ENCODE measurements around the gene NANOG.
"Not testable (repeated sequence)": the region's sequence is repeated elsewhere in the genome, so short reads cannot be mapped to it uniquely, and the experiment has no call there.

The NANOG gene

DNA sequence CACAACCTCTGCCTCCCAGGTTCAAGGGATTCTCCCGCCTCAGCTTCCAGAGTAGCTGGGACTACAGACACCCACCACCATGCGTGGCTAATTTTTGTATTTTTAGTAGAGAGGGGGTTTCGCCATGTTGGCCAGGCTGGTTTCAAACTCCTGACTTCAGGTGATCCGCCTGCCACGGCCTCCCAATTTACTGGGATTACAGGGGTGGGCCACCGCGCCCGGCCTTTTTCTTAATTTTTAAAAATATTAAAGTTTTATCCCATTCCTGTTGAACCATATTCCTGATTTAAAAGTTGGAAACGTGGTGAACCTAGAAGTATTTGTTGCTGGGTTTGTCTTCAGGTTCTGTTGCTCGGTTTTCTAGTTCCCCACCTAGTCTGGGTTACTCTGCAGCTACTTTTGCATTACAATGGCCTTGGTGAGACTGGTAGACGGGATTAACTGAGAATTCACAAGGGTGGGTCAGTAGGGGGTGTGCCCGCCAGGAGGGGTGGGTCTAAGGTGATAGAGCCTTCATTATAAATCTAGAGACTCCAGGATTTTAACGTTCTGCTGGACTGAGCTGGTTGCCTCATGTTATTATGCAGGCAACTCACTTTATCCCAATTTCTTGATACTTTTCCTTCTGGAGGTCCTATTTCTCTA is at the start of gene NANOG:
NANOG (plus strand) TSS at position 519 of the 645 bp plus-strand sequence. CDS start 213 bp downstream, outside the sequence.
- DNase-seq: not testable (repeated sequence)

DNA sequence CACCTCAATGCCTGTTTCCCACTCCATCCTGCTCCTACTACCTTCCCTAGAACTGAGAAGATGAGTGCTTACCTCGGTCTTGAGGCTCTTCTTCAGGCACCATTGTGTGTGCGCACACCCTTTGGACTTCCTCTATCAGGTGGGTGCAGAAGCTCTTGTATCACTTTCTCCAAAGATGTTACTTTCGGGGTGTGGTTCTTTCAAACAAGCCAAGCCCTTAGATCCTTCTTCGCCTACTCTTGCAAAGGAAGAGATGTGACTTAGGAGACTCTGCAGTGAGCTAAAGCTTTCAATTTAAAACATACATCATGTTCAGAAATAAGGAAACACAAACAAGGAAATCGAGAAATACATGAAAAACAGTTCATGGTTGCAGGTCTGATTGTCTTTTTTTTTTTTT is 42.0 kb upstream of the NANOG start, which contains the start of gene CLEC4C:
CLEC4C (minus strand) TSS at position 130 of the 400 bp plus-strand sequence; CDS start at position 103, 27 bp downstream.
- no peak for DNase-seq

DNA sequence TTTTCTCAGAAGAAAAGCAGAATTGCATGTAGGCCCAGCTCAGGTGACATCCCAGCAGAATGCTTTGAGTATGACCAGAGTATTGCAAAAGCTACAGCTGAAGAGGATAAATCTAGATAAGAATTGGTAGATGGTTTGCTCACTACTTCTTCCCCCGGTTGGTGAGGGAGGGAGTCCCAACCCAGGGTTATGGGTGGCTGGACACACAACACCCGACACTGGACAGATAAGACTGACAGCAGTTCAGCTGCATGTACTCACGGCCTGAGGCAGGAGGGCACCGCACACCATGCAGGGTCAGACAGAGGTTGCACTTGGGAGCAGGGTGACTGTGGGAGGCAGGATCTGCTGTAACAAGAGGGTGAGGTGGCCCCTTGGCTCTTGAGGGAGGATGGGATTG is 40.4 kb upstream of the NANOG start:
- no peak for DNase-seq

DNA sequence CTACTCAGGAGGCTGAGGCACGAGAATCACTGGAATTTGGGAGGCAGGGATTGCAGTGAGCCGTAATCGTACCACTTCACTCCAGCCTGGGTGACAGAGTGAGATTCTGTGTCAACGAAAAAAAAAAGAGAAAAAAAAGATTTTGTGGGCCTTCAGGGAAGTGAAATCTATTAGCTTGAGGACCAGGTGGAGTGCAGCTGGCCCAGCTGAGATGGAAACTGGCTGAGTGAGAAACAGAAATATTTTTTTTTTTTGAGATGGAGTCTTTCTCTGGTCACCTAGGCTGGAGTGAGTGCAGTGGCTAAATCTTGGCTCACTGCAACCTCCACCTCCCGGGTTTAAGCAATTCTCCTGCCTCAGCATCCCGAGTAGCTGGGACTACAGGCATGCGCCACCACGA is 39.8 kb upstream of the NANOG start:
- no peak for DNase-seq

DNA sequence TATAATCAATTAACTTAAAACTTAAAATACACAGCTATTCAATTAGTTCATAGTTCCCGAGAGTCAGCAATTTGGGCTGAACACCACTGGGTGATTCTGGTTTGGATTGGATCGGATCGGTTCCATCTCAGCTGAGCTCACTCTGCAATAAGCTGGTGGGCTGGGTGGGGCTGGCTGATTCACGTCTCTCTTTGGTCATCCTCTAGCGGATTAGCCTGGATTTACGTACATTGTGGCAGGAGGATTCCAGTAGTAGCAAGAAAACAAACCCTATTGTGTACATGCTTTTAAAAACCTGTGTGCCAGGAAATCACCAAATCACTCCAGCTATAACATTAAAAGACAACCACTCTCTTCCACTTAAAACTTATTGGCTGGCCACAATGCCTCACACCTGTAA is 38.9 kb upstream of the NANOG start:
- no peak for DNase-seq

DNA sequence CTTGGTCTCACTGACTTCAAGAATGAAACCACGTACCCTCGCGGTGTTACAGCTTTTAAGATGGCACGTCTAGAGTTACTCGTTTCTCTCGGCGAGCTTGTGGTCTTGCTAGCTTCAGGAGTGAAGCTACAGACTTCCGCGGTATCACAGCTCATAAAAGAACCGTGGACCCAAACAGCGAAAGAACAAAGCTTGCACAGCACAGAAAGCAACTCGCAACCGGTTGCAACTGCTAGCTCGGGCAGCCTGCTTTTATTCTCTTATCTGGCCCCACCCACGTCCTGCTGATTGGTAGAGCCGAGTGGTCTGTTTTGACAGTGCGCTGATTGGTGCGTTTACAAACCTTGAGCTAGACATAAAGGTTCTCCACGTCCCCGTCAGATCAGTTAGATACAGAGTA is 37.8 kb upstream of the NANOG start:
- DNase-seq: no peak

DNA sequence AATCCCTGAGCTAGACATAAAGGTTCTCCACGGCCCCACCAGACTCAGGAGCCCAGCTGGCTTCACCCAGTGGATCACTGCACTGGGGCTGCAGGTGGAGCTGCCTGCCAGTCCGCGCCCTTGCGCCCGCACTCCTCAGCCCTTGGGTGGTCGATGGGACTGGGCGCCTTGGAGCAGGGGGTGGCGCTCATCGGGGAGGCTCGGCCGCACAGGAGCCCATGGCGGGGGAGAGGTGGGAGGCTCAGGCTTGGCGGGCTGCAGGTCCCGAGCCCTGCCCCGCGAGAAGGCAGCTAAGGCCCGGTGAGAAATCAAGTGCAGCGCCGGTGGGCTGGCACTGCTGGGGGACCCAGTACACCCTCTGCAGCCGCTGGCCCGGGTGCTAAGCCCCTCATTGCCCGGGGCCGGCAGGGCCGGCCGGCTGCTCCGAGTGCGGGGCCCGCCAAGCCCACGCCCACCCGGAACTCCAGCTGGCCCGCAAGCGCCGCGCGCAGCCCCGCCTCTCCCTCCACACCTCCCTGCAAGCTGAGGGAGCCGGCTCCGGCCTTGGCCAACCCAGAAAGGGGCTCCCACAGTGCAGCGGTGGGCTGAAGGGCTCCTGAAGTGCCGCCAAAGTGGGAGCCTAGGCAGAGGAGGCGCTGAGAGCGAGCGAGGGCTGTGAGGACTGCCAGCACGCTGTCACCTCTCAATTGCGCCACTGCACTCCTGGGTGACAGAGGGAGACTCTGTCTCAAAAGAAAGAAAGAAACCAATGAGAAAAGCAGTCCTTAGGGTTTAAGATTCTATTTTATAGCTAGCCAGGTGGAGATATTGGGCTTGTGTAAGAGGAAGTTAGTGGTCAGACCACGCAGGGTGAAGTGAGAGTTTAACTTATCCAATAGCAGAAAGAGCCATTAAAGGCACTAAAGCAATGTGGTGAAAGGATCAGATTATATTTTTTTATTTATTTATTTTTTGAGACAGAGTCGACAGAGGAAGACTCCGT is 37.0 kb upstream of the NANOG start:
- not testable (repeated sequence) for DNase-seq

DNA sequence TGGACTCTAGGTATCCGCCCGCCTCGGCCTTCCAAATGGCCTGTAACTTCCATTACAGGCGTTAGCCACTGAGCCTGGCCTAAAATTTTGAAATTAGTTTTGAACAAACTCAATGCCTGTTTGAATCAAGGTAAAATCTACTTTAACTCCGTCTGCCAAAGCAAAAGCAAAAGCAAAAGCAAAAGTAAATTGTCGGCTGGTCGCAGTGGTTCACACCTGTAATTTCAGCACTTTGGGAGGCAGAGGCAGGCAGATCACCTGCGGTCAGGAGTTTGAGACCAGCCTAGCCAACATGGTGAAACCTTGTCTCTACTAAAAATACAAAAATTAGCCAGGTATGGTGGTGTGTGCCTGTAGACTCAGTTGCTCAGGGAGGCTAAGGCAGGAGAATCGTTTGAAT is 33.5 kb upstream of the NANOG start:
- not testable (repeated sequence) for DNase-seq

DNA sequence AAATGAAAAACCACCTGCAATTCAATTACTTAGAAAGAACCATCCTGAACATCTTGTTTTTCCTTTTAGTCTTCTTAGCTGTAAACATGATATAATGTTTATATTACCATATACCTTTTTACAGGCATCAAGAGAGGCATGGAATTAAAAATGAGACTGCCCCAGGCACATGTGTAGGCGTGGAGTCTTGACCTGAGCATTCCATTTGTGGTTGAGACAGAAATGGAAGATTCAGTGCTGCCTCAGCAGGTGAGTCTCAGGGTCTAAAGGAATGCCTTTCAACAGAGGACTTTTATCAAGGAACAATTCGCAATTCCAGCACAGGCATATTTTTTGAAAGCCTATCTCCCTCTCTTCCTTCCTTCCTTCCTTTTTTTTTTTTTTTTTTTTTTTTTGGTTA is 32.2 kb upstream of the NANOG start:
- no peak for DNase-seq

DNA sequence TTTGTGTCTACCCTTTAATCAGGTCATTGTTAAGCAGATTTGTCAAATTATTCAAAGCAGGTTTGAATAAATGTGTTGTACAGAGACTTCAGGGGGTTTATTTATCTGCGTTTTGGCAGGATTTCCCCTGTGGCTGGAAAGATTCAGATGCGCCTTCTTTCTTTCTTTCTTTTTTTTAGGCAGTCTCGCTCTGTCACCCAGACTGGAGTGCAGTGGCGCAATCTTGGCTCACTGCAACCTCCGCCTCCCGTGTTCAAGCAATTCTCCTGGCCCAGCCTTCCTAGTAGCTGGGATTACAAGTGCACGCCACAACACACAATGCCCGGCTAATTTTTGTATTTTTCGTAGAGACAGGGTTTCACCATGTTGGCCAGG is 30.4 kb upstream of the NANOG start:
- DNase-seq: no peak

DNA sequence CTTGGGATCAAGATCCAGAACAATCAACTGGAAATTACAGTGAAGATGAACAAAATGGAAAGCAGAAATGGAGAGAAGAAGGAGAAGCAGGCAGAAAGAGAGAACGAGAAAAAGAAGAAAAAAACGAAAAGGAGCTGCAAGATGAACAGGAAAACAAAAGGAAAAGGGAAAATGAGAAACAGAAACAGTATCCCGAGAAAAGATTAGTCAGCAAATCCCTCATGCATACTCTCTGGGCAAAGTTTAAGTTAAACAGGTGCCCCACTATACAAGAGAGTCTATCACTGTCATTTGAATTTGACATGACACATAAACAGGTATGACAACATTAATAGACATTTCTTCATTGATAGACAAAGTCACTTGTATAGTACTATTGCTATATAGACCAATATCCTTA is 19.2 kb upstream of the NANOG start:
- no peak for DNase-seq

DNA sequence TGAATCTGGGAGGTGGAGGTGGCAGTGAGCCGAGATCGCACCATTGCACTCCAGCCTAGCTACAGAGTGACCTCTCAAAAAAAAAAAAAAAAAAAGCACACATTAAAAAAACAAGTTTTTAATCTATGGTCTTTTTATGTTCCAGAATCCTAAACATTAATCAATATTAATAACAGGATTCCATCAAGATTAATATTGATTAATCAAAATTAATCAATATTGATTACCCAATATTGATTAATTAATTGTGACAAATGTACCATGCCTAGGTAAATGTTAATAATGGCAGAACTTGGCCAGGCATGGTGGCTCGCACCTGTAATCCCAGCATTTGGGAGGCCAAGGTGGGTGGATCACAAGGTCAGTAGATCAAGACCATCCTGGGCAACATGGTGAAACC is 7.9 kb upstream of the NANOG start:
- no peak for DNase-seq

DNA sequence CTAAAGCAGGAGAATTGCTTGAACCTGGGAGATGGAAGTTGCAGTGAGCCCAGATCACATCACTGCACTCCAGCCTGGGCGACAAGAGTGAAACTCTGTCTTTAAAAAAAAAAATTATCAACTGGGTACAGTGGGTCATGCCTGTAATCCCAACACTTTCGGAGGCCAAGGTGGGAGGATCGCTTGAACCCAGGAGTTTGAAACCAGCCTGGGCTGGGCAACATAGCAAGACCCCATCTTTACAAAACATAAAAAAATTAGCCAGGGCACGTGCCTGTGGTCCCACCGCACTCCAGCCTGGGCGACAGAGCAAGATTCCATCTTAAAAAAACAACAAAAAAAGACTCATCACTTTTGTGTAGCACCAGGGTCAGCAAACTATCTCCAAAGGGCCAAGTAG is 7.1 kb upstream of the NANOG start:
- no peak for DNase-seq

DNA sequence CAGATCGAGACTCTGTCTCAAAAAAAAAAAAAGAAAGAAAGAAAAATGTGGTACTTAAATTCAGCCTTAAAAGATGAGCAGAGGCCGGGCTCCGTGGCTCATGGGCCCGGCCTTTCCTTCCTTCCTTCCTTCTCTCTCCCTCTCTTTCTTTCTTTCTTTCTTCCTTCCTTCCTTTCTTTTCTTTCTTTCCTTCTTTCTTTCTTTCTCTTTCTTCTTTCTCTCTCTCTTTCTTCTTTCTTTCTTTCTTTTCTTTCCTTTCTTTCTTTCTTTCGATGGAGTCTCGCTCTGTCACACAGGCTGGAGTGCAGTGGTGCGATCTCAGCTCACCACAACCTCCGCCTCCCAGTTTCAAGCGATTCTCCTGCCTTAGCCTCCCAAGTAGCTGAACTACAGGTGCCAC is 5.8 kb upstream of the NANOG start:
- DNase-seq: not testable (repeated sequence)

DNA sequence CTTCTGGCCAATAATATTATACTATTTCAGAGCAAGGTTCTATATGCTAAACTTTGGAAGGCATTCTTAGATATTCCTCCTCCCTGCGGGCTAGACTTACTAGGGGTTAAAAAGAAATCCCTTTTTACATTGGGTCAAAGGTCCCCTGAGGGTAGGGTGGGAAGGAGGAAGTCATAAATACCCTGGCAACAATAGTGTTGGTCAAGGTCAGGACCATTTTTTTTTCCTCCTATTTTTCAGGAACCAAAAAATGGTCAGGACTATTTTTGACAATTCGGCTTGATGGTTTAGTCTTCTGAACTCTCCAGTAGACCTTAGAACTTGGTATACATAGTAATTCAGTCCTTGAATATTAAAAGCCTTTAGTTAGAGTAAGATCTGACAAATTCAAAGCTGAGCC is 4.5 kb upstream of the NANOG start:
- DNase-seq: no peak

DNA sequence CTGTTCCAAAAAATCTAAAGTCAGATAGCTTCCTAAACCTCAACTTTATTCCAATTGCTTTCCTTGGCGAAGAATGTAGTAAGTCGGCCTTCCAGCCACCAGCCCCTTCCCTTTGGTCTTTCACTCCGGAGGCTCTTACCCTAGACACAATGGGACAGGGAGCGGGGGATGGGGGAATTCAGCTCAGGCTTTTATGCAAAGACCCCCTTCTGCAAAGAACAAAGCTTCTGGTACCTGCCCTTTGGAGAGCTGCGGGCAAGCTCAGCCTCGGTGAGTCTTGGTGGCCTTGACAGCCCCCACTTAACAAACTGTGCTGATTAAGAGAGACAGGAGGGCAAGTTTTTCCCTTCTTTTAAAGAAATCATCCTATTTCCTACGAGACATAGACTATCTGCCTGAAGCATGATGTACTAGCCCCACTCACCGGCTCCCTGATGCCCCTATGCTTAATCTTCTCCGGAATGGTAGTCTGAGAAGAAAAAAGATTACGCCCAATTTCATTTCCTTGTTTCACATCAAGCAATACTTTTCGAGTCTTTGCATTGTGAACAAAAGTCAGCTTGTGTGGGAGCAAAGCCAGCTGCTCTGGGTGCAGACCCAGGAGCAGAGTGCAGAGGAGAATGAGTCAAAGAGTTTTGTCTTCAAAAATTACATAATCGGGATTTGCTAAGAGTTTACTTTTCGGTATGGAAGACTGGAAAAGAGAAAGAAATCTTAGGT is 1.5 kb upstream of the NANOG start:
- no peak for DNase-seq

DNA sequence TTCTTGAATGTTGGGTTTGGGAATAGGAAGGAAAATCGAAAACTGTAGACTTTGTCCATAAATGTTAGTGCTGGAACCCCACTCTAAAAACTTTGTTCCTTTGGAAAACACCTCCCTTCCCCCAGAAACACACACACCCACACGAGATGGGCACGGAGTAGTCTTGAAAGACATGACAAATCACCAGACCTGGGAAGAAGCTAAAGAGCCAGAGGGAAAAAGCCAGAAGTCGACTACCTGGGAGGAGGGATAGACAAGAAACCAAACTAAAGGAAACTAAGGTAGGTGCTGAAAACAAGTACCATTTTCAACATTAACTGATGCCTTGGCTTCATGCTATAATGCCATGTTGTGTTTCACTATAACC is 925 bp upstream of the NANOG start:
- no peak for DNase-seq

DNA sequence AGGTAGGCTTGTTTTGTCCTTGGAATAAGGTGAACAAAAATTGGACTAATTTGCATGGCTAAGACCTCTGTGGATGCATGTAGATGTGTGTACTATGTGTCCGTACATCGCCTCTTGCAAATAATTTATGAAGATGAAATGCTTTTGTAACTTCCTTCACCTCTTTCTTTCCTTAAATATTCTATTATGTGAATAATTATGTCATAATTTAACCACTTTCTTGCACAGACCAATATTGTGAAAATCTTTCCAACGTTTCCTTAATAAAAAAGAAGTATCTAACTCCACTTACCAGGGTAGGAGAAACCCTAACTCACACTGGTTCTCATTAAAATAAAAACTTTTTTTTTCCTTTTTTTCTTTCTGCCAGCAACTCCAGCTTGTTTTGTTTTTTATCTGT is 4.0 kb downstream of the NANOG start:
- no peak for DNase-seq

DNA sequence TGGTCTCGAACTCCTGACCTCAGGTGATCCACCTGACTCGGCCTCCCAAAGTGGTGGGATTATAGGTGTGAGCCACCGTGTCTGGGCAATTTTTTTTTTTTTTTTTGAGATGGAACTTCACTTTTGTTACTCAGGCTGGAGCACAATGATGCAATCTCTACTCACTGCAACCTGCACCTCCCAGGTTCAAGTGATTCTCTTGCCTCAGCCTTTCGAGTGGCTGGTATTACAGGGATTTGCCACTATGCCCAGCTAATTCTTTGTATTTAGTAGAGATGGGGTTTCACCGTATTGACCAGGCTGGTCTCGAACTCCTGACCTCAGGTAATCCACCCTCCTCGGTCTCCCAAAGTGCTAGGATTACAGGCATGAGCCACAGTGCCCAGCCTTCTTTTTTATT is 8.1 kb downstream of the NANOG start:
- DNase-seq: not testable (repeated sequence)

DNA sequence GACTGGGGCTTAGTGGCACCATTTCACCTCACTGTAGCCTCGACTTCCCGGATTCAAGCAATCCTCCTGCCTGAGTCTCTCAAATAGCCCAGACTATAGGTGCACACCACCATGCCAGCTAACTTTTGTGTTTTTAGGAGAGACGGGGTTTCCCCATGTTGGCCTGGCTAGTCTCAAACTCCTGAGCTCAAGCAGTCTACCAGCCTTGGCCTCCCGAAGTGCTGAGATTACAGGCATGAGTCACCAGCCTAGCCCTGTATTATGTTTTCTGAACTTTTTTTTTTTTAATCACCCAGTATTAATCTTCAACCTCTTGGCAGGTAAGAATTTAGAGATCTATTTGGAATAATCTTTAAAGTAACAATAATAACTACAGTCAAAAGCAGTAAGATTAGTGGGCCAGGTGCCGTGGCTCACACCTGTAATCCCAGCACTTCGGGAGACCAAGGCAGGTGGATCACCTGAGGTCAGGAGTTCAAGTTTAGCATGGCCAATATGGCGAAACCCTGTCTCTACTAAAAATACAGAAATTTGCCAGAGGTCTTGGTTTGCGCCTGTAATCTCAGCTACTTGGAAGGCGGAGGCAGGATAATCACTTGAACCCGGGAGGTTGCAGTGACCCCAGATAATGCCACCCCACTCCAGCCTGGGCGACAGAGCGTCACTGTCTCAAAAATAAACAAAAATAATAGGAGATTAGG is 8.6 kb downstream of the NANOG start:
- DNase-seq: no peak

DNA sequence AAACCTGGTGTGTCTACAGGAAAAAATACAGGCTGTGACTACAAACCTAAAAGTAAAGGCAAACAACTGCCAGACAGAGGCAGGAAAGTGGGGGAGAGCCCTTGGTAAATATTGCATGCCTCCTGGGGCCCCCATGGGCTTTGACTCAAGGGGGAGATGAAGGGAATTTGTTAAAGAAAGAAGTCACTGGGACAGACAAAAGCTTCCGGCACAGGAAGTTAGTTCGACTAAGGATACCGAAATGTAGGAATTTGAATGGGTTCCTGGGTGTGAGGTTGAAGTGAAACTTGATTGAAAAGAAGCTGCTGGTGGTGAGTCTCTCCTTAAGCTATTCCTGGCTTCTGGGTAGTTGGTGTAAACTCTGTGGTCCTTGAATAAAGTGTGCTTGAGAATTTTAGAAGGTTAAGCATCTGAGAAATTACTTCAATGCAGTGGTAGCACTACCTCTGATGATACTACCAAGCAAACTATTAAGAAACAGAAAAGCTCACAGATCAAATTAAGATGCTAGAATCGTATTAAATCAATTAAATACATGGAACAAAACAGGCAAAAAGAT is 9.6 kb downstream of the NANOG start:
- not testable (repeated sequence) for DNase-seq

DNA sequence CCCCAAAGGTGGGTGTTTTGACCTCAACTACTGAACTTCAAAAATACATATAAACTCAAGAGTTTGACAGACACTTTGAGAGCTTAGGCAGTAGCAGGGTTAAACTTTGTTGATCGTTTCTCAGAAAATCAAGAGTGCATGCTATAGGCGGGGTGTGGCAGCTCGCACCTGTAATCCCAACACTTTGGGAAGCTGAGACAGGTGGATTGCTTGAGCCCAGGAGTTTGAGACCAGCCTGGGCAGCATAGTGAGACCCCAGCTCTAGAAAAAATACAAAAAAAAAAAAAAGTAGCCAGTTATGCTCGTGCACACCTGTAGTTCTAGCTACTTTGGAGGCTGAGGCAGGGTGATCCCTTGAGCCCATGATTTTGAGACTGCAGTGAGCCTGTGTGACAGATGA is 12.3 kb downstream of the NANOG start:
- no peak for DNase-seq

DNA sequence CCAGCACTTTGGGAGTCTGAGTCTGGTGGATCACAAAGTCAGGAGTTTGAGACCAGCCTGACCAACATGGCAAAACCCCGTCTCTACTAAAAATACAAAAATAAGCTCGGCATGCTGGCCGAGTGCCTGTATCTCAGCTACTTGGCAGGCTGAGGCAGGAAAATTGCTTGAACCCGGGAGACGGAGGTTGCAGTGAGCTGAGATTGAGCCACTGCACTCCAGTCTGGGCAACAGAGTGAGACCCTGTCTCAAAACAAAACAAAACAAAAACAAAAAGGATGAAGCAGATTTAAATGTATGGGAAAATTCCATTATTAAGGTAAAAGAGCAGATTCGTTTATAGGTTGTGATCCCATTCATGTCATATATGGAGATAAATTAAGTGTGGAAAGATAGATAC is 17.1 kb downstream of the NANOG start:
- not testable (repeated sequence) for DNase-seq
